Measurements from ENCODE around the gene KY.
"Not testable (repeated sequence)": the region's sequence is repeated elsewhere in the genome, so short reads cannot be mapped to it uniquely, and the experiment has no call there.

DNA sequence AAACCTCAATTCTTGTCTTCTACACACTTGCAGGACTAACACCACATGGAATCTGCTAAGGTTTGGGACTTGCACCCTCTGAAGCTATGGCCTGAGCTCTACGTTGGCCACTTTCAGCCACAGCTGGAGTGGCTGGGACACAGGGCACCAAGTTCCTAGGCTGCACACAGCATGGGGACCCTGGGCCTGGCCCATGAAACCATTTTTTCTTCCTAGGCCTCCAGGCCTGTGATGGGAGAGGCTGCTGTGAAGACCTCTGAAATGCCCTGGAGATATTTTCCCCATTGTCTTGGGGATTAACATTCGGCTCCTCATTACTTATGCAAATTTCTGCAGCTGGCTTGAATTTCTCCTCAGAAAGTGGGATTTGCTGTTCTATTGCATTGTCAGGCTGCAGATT is 80.9 kb downstream of the KY start:
- not testable (repeated sequence) for TF ChIP-seq POLR2A (IDR thresholded peaks at IDR 0.05; ENCODE audit: low read length); GATA1 (IDR thresholded peaks at IDR 0.05; ENCODE audit: low read depth, low read length)

Data from erythroblast (primary cell).